GM19324 (cell line): ENCODE data around the gene MST1.

Experiments used
- ATAC-seq: cut with Tn5 transposase; IDR thresholded peaks from one replicate; pipeline ENCODE4 v1.9.1; 2021; ENCODE audit warnings: mild to moderate bottlenecking, moderate library complexity; ENCODE audit not compliant: unreplicated experiment, low FRiP score

The MST1 gene

GRCh38 chr3:49659756-49660155, 29.5 kb downstream of the MST1 start:
- no peak for ATAC-seq

GRCh38 chr3:49658711-49659110, 30.6 kb downstream of the MST1 start:
- ATAC-seq, result no peak

- no peak for ATAC-seq
These were observed 31.9 kb downstream of the MST1 start for GRCh38 chr3:49657208-49657915.

GRCh38 chr3:49656541-49657112, 32.6 kb downstream of the MST1 start:
- no peak for ATAC-seq

GRCh38 chr3:49655731-49656285, 33.5 kb downstream of the MST1 start:
- ATAC-seq, result no peak

GRCh38 chr3:49654955-49655556, 34.2 kb downstream of the MST1 start:
- no peak for ATAC-seq

- ATAC-seq, result no peak
These were observed 35.0 kb downstream of the MST1 start for GRCh38 chr3:49654176-49654825.

- no peak for ATAC-seq
These were observed 35.7 kb downstream of the MST1 start for GRCh38 chr3:49653621-49654020.

- no peak for ATAC-seq
These were observed 36.3 kb downstream of the MST1 start for GRCh38 chr3:49652903-49653415.

GRCh38 chr3:49652218-49652902, 36.9 kb downstream of the MST1 start:
- no peak for ATAC-seq

GRCh38 chr3:49650637-49651036, 38.6 kb downstream of the MST1 start:
- ATAC-seq, result no peak

- ATAC-seq, result no peak
These were observed 39.1 kb downstream of the MST1 start for GRCh38 chr3:49650177-49650576.

- ATAC-seq, result no peak
These were observed 39.7 kb downstream of the MST1 start for GRCh38 chr3:49649576-49649975.

GRCh38 chr3:49648354-49649019, 40.8 kb downstream of the MST1 start:
- ATAC-seq, result no peak

GRCh38 chr3:49647741-49648140, 41.5 kb downstream of the MST1 start:
- no peak for ATAC-seq

GRCh38 chr3:49646236-49646635, 43.0 kb downstream of the MST1 start:
- ATAC-seq, result no peak

GRCh38 chr3:49644684-49645083, 44.6 kb downstream of the MST1 start:
- ATAC-seq, result no peak

- ATAC-seq, result no peak
These were observed 46.5 kb downstream of the MST1 start for GRCh38 chr3:49642708-49643145.

- no peak for ATAC-seq
These were observed 47.2 kb downstream of the MST1 start for GRCh38 chr3:49641921-49642707.
